Mesenchymal stem cell (in vitro differentiated cells and primary cell): Measurements from ENCODE around the gene ADPRHL1.

Source experiments
- DNase-seq: peaks from one replicate; pipeline ENCODE4 v3.0.0-alpha.2; 2013
- H2AFZ ChIP-seq: one replicate; pipeline ENCODE4 v1.6.1; 2013; ENCODE audit warnings: low read depth, mild to moderate bottlenecking, control low read depth, inconsistent platforms, low read length, moderate library complexity
- H2AK5ac ChIP-seq: 2 replicates; pipeline ENCODE4 v1.6.1; 2013; ENCODE audit warnings: low read length, moderate library complexity, mild to moderate bottlenecking, inconsistent platforms; ENCODE audit not compliant: severe bottlenecking
- H2BK120ac ChIP-seq: one replicate; pipeline ENCODE4 v1.6.1; 2013; ENCODE audit warnings: low read depth, mild to moderate bottlenecking, inconsistent platforms, low read length, moderate library complexity
- H2BK12ac ChIP-seq, 2 experiments: one replicate each; pipeline ENCODE4 v1.6.1; 2013; ENCODE audit warnings: inconsistent platforms in 2 of 2, low read length in 2 of 2, mild to moderate bottlenecking in 2 of 2, moderate library complexity in 2 of 2, control low read depth in 1 of 2
- H2BK15ac ChIP-seq: one replicate; pipeline ENCODE4 v1.6.1; 2013; ENCODE audit warnings: mild to moderate bottlenecking, low read depth, inconsistent platforms; ENCODE audit not compliant: poor library complexity, severe bottlenecking
- H2BK5ac ChIP-seq: 2 replicates; pipeline ENCODE4 v1.6.1; 2013; ENCODE audit warnings: low read depth, mild to moderate bottlenecking, low read length, control low read depth, inconsistent platforms; ENCODE audit not compliant: poor library complexity, severe bottlenecking
- H3K14ac ChIP-seq, 2 experiments: one replicate each; pipeline ENCODE4 v1.6.1; 2013; ENCODE audit warnings: inconsistent platforms in 2 of 2, low read length in 2 of 2, control low read depth in 1 of 2, mild to moderate bottlenecking in 1 of 2, moderate library complexity in 1 of 2
- H3K18ac ChIP-seq, 2 experiments: one replicate each; pipeline ENCODE4 v1.6.1; 2013; ENCODE audit warnings: inconsistent platforms in 2 of 2, low read length in 2 of 2, control low read depth in 1 of 2, low read depth in 1 of 2, mild to moderate bottlenecking in 1 of 2
- H3K23ac ChIP-seq, 2 experiments: one replicate each; pipeline ENCODE4 v1.6.1; 2013; ENCODE audit warnings: inconsistent platforms in 2 of 2, low read length in 2 of 2, mild to moderate bottlenecking in 2 of 2, moderate library complexity in 2 of 2, control low read depth in 1 of 2
- H3K27ac ChIP-seq: 2 replicates; pipeline ENCODE4 v1.5.1; 2013; ENCODE audit warnings: mild to moderate bottlenecking, moderate library complexity, low read length, control low read depth, inconsistent platforms; ENCODE audit not compliant: poor library complexity, severe bottlenecking
- H3K27me3 ChIP-seq, 2 experiments: 2 replicates each; pipeline versions ENCODE4 v1.6.1 to v1.7.0; 2013; ENCODE audit warnings: low read length in 2 of 2, mild to moderate bottlenecking in 2 of 2, moderate library complexity in 2 of 2, control low read depth in 1 of 2, inconsistent platforms in 1 of 2; ENCODE audit not compliant: control insufficient read depth in 1 of 2, insufficient read depth in 1 of 2
- H3K36me3 ChIP-seq, 2 experiments: 2 replicates each; pipeline versions ENCODE4 v1.6.1 to v1.7.0; 2013; ENCODE audit warnings: low read length in 2 of 2, control low read depth in 1 of 2, inconsistent platforms in 1 of 2, low read depth in 1 of 2, mild to moderate bottlenecking in 1 of 2; ENCODE audit not compliant: insufficient read depth in 2 of 2, control insufficient read depth in 1 of 2
- H3K4ac ChIP-seq, 2 experiments: one replicate each; pipeline ENCODE4 v1.6.1; 2013; ENCODE audit warnings: inconsistent platforms in 2 of 2, low read length in 2 of 2, mild to moderate bottlenecking in 2 of 2, moderate library complexity in 2 of 2, control low read depth in 1 of 2, low read depth in 1 of 2
- H3K4me1 ChIP-seq: 2 replicates; pipeline ENCODE4 v1.6.1; 2013; ENCODE audit warnings: low read depth, low read length, control low read depth; ENCODE audit not compliant: control insufficient read depth, insufficient read depth
- H3K4me2 ChIP-seq: 2 replicates; pipeline ENCODE4 v1.6.1; 2013; ENCODE audit warnings: low read length, mild to moderate bottlenecking, inconsistent platforms; ENCODE audit not compliant: poor library complexity, severe bottlenecking
- H3K4me3 ChIP-seq, 2 experiments: 2 replicates each; pipeline versions ENCODE4 v1.5.1 to v1.7.0; 2013; ENCODE audit warnings: low read length in 2 of 2, mild to moderate bottlenecking in 2 of 2, control low read depth in 1 of 2, low read depth in 1 of 2; ENCODE audit not compliant: insufficient read depth in 1 of 2
- H3K79me1 ChIP-seq: replicated peaks from 2 replicates; pipeline ENCODE4 v1.6.1; 2013; ENCODE audit warnings: mild to moderate bottlenecking, control low read depth, low read length, inconsistent platforms; ENCODE audit not compliant: poor library complexity, severe bottlenecking
- H3K9ac ChIP-seq: 2 replicates; pipeline ENCODE4 v1.7.0; 2013; ENCODE audit warnings: mild to moderate bottlenecking, low read length, moderate library complexity
- H3K9me3 ChIP-seq: 2 replicates; pipeline ENCODE4 v1.7.0; 2013; ENCODE audit warnings: mild to moderate bottlenecking, low read length; ENCODE audit not compliant: control insufficient read depth
- H4K8ac ChIP-seq: one replicate; pipeline ENCODE4 v1.6.1; 2013; ENCODE audit warnings: inconsistent platforms, mild to moderate bottlenecking, low read length, moderate library complexity
- H4K91ac ChIP-seq: one replicate; pipeline ENCODE4 v1.6.1; 2013; ENCODE audit warnings: mild to moderate bottlenecking, low read length, inconsistent platforms
- WGBS: methylation state at CpG from one replicate; pipeline ENCODE4 v1.1.7; 2013; ENCODE audit warnings: mixed read lengths; 5-methylcytosine and 5-hydroxymethylcytosine counted together

Gene ADPRHL1

DNA sequence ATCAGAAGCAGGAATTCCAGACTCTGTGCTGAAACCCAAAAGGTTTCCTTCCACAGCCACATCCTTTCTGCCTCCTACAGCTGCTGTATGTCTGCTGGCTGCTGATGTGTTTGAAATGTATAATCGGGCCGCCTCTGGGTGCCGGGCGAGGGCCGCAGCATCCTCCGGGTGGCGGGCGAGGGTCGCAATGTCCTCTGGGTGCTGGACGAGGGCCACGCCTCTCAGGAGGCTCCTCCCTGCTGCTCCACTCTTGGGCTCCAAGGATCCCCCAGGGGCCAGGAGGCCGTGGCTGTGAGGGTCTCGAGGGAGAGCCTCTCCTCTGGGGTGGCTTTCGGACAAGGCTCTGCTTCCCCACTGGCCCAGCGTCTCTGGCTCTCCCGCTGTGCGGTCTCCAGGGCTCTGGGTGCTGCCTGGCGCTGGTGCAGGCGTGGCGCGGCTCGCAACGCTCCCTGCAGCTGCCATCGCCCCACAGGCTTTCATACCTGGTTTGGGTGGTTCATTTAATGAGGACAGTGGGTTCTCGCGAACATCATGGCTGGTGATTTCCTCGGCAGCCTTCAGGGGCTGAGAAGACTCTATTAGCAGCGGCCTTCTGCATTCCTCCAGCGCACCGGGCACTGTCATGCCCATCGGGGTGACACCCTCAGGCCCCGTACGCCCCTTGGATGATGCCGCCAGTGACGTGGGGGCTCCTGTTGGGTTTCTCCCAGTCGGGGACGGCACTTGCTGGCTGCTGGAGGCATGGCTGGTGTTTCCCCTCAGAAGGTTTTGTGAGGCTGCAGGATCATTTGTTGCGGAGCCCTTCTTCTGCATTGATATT is 47.6 kb downstream of the ADPRHL1 start:
- no peak overlapping the region for H2BK12ac ChIP-seq
- H3K4me2 ChIP-seq, result no peak overlapping the region
- H3K79me1 ChIP-seq, result no peaks in the 10 kb centered on the region
- no peak overlapping the region for H4K8ac ChIP-seq
- no peak overlapping the region for H3K18ac ChIP-seq
- no peak overlapping the region for H3K14ac ChIP-seq
- no peaks in the 10 kb centered on the region for H3K9me3 ChIP-seq
- no peak overlapping the region for H2BK5ac ChIP-seq
- no peak overlapping the region for H3K27ac ChIP-seq
- 94% methylated on average over 38 of the region's 38 CpGs for WGBS
- no peaks in the 10 kb centered on the region for H3K36me3 ChIP-seq
- no peak overlapping the region for H3K9ac ChIP-seq
- H3K4me3 ChIP-seq, result no peak overlapping the region
- no peak overlapping the region for H2AFZ ChIP-seq
- no peak overlapping the region for H3K4ac ChIP-seq
- H2BK15ac ChIP-seq, result no peak overlapping the region
- no peak overlapping the region for H3K23ac ChIP-seq
- no peak overlapping the region for H2AK5ac ChIP-seq
- peaks cover 5 to 47% of the 10 kb centered on the region in 2 experiments for H3K27me3 ChIP-seq
- no peak overlapping the region for H4K91ac ChIP-seq
- H3K4me1 ChIP-seq, result peaks cover 16% of the 10 kb centered on the region
- no peak for DNase-seq
- no peak overlapping the region for H2BK120ac ChIP-seq

- Histone ChIP-seq H3K4me2 (no peak overlapping the region), H3K9ac (no peak overlapping the region), H2BK120ac (no peak overlapping the region), H4K8ac (no peak overlapping the region), H3K79me1 (no peaks in the 10 kb centered on the region), H3K4me1 (peaks cover 11% of the 10 kb centered on the region), H3K9me3 (no peaks in the 10 kb centered on the region), H2AFZ (no peak overlapping the region), H2AK5ac (no peak overlapping the region), H3K4me3 (no peak overlapping the region), H2BK5ac (no peak overlapping the region), H3K23ac (no peak overlapping the region), H3K27me3 (peaks cover 5 to 47% of the 10 kb centered on the region in 2 experiments), H2BK12ac (no peak overlapping the region), H3K18ac (no peak overlapping the region), H3K36me3 (no peaks in the 10 kb centered on the region), H3K27ac (no peak overlapping the region), H3K4ac (no peak overlapping the region), H4K91ac (no peak overlapping the region), H3K14ac (no peak overlapping the region), H2BK15ac (no peak overlapping the region)
- WGBS, result 84% methylated on average over 32 of the region's 34 CpGs
- no peak for DNase-seq
These were observed 48.4 kb downstream of the ADPRHL1 start for GRCh38 chr13:113404723-113405471.

GRCh38 chr13:113404366-113404722 is 48.9 kb downstream of the ADPRHL1 start:
- Histone ChIP-seq H2BK120ac (no peak overlapping the region), H3K9ac (no peak overlapping the region), H2BK12ac (no peak overlapping the region), H2AFZ (no peak overlapping the region), H3K36me3 (no peaks in the 10 kb centered on the region), H2AK5ac (no peak overlapping the region), H3K23ac (no peak overlapping the region), H3K4ac (no peak overlapping the region), H3K4me2 (no peak overlapping the region), H2BK5ac (no peak overlapping the region), H3K4me3 (no peak overlapping the region), H3K79me1 (no peaks in the 10 kb centered on the region), H4K91ac (no peak overlapping the region), H4K8ac (no peak overlapping the region), H2BK15ac (no peak overlapping the region), H3K27me3 (peaks cover 5 to 46% of the 10 kb centered on the region in 2 experiments), H3K9me3 (no peaks in the 10 kb centered on the region), H3K27ac (no peak overlapping the region), H3K14ac (no peak overlapping the region), H3K18ac (no peak overlapping the region), H3K4me1 (peaks cover 14% of the 10 kb centered on the region)
- WGBS, result 96% methylated on average over 2 of the region's 2 CpGs
- DNase-seq, result no peak

GRCh38 chr13:113403255-113404104 is 49.8 kb downstream of the ADPRHL1 start:
- no peaks in the 10 kb centered on the region for H3K9me3 ChIP-seq
- no peak overlapping the region for H3K4ac ChIP-seq
- H3K9ac ChIP-seq, result no peak overlapping the region
- H2BK120ac ChIP-seq, result no peak overlapping the region
- no peak overlapping the region for H3K23ac ChIP-seq
- H3K27me3 ChIP-seq, result peaks cover 5 to 40% of the 10 kb centered on the region in 2 experiments
- 81% methylated on average over 32 of the region's 32 CpGs for WGBS
- H2BK5ac ChIP-seq, result no peak overlapping the region
- H2AFZ ChIP-seq, result no peak overlapping the region
- H3K79me1 ChIP-seq, result no peaks in the 10 kb centered on the region
- no peak overlapping the region for H3K4me2 ChIP-seq
- no peak overlapping the region for H2BK15ac ChIP-seq
- H3K18ac ChIP-seq, result no peak overlapping the region
- no peaks in the 10 kb centered on the region for H3K36me3 ChIP-seq
- H2BK12ac ChIP-seq, result no peak overlapping the region
- no peak overlapping the region for H2AK5ac ChIP-seq
- H3K27ac ChIP-seq, result no peak overlapping the region
- H4K8ac ChIP-seq, result no peak overlapping the region
- H3K4me3 ChIP-seq, result no peak overlapping the region
- H3K14ac ChIP-seq, result no peak overlapping the region
- peaks cover 20% of the 10 kb centered on the region for H3K4me1 ChIP-seq
- no peak overlapping the region for H4K91ac ChIP-seq
- DNase-seq, result no peak
